SHP77 (cell line): ENCODE data around the gene SLC25A44.
"Not testable (repeated sequence)": the region's sequence is repeated elsewhere in the genome, so short reads cannot be mapped to it uniquely, and the experiment has no call there.

Source experiments
- DNase-seq, 2 experiments: peaks; one replicate each; lab custom pipeline; 2025; lab: John Stamatoyannopoulos, UW

Gene SLC25A44

DNA sequence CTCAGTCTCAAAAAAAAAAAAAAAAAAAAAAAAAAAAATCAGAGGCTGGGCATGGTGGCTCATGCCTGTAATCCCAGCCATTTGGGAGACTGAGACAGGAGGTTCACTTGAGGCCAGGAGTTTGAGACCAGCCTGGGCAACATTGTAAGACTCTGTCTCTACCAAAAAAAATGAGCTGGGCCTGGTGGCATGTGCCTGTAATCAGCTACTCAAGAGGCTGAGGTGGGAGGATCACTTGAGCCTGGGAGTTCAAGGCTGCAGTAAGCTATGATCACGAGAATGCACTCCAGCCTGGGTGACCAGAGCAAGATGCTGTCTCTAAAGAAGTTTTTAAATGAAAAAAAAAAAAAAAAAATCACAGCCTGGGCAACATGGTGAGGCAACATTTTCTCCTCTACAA lies 30.2 kb upstream of the SLC25A44 start:
- DNase-seq = no peak

DNA sequence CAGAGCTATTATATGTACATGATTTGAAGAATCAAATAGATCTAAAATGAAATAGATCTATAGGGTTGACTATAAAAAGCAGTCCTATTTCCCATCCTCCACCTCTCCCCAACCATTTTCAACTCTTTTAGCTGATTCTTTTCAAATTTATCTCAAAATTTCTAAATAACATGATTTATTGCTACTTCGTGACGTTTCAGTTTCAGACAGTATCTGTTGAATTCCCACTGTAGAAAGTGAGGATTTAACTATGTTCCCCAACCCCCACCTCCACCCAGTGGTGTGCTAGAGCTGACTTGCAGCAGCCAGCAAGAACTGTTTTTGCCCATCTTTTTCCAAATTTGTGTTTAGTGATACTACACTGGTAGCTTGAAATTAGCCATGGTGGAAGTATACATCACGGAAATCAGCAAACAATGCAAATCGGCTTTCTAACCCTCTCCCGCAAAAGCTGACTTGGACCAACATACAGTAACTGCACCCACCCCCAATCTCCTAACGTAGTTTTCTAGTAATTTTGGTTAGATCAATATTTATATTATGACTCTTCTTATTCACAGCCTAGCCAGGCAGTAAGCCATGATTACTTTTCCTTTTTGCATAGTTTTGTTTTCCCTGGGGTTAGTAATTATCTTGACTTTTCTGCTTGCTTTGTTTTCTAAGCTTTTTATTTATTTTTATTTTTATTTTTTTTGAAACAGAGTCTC lies 29.6 kb upstream of the SLC25A44 start:
- DNase-seq = no peak

DNA sequence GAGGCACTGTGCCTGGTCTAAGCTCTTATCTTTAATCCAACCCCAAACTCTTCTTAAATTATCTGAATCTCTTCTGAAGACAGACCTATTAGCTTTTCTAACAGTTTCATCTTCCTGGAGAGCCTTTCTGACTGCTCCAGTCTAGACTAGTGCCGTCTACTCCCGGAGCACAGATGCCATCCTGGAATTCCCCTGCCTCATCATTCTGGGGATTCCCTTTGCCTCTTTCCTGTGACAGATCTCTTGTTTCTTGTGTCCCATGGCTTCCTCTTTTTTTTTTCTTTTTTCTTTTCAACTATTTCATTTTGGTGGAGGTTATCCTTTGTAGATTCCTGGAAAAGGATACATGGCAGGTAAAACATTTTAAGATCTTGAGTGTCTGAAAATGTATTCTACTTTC lies 28.8 kb upstream of the SLC25A44 start:
- DNase-seq = no peak

DNA sequence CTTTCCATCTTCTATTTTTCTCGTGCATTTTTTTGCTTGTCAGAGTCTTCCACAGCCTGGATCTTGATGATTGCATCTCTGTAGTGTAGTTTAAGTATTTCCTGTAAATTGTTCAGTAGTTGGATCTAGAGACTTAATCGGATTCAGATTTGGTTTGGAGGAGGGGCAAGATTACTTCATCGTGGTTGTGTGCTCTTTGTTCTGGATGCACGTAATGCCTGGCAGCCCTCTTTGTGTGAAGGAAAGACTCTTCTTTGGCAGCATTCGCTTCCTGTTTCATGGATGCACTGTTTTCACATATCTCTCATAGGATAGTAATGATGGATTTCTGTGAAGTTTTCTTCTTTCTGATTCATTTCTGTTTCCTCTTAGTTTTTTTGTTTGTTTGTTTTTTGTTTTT lies 26.4 kb upstream of the SLC25A44 start:
- DNase-seq = no peak

DNA sequence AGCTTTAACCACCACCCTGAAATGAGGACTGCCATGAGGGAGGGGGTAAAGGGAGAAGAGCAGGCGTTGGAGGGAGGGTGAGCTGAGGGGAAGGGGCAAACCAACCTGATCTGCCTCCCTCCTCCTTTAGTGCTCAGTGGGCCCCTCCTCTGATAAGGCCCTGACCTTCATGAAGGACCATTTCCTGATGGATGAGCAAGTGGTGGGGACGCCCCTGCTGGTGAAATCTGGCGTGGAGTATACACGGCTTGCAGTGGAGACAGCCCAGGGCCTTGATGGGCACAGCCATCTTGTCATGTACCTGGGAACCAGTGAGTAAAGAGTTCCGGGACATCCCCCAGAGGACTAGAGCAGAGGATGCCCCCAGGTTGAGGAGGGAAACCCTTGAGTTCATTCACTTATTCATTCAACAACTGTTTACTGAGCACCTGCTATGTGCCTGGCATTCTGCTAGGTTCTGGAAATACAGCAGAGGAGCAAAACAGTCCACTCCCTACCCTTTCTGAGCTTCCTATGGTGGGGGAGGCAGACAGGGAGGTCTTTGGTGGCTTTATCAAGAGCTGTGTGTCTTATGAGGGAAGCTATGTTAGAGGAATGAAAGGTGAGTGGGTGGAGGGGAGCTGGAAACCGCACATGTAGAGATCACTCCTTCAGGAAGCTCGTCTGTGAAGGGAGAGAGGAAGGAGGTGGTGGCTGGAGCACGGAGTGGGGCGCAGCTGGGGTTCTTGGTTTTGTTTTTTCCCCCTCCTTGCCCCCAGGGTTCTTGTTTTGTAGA lies 21.0 kb upstream of the SLC25A44 start:
- peak; percentile 13 to 22 for DNase-seq

DNA sequence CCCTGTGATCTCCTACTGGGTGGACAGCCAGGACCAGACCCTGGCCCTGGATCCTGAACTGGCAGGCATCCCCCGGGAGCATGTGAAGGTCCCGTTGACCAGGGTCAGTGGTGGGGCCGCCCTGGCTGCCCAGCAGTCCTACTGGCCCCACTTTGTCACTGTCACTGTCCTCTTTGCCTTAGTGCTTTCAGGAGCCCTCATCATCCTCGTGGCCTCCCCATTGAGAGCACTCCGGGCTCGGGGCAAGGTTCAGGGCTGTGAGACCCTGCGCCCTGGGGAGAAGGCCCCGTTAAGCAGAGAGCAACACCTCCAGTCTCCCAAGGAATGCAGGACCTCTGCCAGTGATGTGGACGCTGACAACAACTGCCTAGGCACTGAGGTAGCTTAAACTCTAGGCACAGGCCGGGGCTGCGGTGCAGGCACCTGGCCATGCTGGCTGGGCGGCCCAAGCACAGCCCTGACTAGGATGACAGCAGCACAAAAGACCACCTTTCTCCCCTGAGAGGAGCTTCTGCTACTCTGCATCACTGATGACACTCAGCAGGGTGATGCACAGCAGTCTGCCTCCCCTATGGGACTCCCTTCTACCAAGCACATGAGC lies 17.2 kb upstream of the SLC25A44 start:
- DNase-seq = no peak

DNA sequence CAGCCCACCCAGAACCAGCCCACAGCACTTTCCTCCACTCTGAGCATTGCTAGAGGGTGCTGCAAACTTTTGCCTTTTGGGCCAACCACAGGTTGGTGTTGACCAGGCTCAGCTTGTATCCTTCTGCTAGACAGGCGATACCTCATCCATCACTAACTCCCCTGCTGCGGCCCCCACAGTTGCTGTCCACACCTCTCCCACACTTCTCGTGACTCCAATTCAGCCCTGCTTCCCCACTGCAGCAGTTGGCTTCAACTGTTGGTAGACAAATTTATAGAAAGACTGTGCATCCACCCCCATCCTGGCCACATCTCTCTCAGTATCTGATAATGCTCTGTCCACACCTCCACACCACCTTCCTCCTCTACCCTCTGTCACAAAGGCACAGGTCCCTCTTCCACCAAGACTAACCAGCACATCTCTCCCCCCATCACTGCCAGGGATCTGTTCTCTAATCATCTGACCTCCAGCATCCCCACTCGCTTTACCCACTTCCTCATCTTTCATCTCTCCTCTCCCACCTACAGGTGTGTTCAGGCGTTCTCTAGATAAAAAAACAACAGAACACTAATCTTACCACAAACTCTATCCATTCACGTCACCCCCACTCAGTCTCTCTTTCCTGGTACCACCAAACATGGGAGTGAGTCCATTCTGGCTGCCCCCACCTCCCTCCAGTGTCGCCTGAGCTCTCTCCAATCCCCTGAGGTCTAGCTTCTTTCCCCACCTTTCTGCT lies 15.8 kb upstream of the SLC25A44 start:
- DNase-seq = no peak

DNA sequence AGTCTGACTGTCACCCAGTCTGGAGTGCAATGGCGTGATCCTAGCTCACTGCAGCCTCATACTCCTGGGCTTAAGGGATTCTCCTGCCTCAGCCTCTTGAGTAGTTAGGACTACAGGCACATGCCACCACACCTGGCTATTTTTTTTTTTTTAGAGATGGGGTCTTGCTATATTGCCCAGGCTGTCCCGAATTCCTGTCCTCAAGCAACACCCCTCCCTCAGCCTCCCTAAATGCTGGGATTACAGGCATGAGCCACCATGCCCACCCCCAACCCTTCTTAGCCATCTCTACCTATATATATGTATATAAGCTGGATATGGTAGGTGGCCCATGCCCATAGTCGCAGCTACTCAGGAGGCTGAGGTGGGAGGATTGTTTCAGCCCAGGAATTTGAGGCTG lies 13.4 kb upstream of the SLC25A44 start:
- DNase-seq = no peak

DNA sequence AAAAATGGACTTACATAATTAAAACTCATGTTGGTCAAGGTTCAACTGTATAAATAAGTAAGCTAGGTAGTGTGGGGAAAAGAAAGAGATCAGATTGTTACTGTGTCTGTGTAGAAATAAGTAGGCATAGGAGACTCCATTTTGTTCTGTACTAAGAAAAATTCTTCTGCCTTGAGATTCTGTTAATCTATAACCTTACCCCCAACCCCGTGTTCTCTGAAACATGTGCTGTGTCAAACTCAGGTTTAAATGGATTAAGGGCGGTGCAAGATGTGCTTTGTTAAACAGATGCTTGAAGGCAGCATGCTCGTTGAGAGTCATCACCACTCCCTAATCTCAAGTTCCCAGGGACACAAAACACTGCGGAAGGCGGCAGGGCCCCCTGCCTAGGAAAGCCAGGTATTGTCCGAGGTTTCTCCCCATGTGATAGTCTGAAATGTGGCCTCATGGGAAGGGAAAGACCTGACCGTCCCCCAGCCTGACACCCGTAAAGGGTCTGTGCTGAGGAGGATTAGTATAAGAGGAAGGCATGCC lies 12.4 kb upstream of the SLC25A44 start:
- DNase-seq = not testable (repeated sequence)

DNA sequence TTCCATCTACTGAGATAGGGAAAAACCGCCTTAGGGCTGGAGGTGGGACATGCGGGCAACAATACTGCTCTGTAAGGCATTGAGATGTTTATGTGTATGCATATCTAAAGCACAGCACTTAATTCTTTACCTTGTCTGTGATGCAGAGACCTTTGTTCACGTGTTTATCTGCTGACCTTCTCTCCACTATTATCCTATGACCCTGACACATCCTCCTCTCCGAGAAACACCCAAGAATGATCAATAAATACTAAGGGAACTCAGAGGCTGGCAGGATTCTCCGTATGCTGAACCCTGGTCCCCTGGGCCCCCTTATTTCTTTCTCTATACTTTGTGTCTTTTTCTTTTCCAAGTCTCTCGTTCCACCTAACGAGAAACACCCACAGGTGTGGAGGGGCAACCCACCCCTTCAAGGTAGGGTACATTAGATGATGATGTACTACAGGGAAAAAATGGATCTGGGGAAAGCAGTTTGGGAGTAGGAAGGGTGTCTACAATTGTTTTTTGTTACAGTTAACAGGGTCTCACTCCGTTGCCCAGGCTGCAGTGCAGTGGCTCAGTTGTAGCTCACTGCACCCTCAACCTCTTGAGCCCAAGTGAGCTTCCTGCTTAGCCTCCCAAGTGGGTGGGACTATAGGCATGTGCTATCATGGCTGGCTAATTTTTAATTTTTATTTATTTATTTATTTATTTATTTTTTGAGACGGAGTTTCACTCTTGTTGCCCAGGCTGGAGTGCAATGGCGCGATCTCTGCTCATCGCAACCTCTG lies 11.7 kb upstream of the SLC25A44 start:
- DNase-seq = not testable (repeated sequence)

DNA sequence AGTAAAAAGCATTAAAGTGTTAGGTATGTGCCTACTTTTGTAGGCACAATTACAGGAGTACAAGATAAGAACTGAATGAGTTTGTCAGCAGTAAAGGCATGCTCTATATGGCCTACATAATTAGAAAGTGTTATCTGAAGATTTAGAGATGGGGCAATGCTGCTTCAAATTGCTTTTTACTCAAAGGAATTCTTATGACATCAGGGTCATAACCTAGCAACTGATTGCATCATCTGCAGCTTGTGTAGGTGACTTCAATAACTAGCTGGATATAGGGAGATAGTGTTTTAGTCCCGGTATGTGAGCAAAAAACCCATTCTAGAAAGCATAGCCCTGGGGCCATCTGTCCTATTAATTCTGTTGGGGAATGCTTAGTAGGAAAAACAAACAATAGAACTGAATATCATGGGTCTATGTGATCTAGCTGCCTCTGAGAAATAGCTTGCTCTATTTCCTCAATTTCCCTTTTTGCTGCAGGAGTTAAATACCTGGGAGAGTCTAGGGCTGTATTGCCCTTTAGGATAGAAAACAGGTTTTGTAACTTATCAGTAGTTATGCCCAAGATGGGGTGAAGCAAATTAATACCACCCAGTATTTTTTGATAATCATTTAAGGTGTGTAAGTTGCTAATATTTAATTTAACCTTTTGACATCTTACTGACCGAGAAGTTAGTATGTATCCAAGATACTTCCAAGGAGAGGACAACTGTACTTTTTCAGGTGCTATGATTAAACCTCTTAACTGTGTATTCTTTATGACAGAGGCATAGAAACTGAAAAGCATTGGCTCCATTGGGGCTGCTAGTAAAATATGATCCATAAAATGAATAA lies 7.3 kb upstream of the SLC25A44 start:
- DNase-seq = not testable (repeated sequence)

DNA sequence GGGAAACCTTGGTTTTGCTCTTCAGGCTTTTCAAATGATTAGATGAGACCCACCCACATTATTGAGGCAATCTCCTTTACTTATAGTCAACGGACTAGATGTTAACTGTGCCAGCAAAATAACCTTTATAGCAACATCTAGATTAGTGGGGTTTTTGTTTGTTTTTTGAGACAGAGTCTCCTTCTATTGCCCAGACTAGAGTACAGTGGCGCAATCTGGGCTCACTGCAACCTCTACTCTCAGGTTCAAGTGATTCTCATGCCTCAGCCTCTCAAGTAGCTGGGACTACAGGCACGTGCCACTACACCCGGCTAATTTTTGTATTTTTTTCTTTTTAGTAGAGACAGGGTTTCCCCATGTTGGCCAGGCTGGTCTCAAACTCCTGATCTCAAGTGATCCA lies 3.6 kb upstream of the SLC25A44 start:
- DNase-seq = not testable (repeated sequence)

DNA sequence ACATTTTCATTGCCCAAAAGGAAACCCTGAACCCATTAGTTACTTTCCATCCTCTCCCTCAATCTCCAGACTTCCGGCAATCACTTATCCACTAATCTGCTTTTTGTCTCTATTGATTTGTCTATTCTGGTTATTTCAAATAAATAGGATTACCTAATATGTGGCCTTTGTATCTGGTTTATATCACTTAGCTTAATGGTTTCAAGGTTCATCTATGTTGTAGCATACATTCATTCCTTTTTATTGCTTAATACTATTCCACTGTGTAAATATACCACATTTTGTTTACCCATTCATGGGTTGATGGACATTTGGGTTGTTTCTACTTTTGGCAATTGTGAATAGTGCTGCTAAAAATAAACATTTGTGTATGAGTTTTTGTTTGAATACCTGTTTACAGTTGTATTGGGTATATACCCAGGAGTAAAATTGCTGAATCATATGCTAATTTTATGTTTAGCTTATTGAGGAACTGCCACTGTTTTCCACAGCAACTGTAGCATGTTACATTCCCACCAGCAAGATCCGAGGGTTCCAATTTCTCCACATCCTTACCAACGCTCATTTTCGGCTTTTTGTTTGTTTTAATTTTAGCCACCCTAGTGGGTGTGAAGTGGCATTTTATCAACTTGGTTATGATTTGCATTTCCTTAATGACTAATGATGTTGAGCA lies 2.5 kb upstream of the SLC25A44 start:
- DNase-seq = no peak

DNA sequence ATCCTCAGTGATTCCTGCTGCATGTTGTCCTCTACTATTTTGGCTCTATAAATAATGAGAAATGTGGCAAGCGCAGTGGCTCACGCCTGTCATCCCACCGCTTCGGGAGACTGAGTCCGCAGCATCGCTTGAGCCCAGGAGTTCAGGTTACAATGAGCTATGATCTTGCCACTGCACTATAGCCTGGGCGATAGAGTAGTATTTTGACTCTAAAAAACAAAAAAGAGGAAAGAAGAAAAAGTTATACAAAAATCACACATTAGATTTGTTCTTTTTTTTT lies 756 bp upstream of the SLC25A44 start:
- peak; percentile 7 to 31 for DNase-seq

DNA sequence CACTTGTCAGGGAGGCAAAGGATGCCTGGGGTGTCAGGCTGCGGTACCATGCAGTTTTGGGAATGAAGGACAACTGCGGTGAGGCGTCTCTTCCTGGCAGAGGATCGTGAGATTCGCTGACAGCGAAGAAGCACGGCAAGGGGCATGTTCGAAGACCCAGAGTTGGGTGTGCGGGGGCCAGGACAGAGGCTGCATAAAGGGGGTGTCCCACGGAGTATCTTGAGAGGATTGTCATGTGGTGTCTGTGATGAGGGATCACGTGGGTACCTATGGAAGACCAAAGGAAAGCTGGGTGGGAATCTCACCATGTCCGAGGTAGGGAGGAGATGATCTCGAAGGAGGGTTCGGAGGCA lies 372 bp downstream of the SLC25A44 start:
- DNase-seq = peak in 1 of 2 experiments; percentile 7

DNA sequence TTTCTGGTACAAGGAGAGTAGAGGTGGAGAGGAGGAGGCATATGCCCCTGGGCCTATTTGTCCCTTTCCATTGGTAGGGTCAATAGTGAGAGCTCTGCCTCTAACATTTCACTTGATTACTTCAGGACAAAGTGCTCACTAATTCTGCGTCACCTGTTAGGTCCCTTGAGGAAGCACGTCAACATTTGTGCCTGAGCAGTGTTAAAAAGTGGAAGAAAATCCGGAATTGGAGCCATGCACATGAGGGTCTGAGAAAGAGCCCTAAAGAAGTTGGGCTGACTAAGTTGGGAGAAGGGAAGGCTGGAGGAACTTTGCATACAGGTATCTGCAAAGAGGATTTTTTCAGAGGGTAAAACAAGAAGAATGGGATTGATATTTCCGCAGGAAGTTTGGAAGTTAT lies 1.9 kb downstream of the SLC25A44 start:
- DNase-seq = no peak

DNA sequence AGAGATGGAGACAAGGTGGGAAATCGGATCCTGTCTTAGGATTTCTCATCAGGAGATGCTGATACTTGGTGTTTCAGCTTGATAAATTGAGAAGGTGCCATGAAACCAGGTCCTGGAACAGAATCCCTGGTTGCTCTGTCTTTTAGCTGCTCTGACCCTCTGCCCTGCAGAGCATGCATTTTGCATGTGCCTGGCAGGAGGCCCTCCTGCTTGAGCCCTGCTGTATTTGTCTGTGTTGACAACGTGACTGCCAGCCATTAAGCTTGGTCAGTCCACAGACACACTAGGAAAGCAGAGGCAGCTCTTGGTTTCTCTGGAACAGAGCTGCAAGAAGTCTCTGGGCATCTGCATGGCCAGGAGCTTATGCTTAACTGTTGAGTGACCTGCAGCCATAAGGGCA lies 2.5 kb downstream of the SLC25A44 start:
- DNase-seq = no peak

DNA sequence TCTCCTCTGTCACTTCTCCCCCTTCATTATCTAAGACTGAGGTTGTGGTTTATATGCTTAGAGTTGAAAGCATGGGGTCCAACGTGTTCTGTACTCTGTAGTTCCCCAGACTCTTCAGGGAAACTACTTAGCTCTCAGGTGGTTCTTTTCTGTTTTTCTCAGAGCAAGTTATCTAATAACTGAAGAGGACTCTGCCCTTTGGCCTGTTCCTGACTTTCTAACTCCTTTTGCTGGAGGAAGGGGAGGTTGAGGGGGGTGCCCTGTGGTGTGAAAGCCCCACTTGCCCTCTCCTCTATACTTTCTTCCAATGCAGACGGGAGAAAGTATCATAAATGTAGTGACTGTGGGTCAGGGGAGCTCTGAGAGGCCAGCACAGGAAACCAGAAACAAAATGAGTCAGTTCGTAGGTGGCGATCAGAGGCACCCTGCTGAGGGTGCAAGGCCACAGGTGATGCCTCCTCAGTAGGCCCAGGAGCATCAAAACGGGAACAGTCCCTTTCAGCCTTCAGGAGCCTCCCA lies 5.0 kb downstream of the SLC25A44 start:
- DNase-seq = no peak

DNA sequence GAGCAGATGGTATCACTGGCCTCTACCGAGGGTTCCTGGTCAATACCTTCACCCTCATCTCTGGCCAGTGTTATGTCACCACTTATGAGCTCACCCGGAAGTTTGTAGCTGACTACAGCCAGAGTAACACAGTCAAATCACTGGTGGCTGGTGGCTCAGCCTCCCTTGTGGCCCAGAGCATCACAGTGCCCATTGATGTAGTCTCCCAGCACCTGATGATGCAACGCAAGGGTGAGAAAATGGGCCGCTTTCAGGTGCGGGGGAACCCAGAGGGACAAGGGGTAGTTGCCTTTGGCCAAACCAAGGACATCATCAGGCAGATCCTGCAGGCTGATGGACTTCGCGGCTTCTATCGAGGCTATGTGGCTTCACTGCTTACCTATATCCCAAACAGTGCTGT lies 6.1 kb downstream of the SLC25A44 start:
- no peak for DNase-seq

DNA sequence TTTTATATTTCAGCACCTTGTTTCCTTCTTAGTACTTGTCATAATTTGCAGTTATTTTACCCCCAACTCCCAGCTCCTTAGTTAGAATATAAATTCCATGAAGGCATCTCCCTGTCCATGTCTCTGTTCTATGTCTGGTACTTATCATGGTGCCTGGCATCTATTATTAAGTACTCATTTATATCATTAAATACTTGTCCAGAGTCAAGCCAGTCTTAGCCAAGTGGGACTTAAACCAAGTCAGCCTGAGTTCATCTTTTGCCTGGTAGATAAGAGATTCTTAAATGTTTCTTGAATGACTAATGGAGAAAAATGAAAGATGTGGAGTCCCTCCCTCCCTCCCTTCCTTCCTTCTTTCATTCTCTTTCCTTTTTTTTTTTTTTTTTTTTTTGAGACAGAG lies 9.4 kb downstream of the SLC25A44 start:
- no peak for DNase-seq
